ENCODE data around the gene LHFPL2.

The LHFPL2 gene

DNA sequence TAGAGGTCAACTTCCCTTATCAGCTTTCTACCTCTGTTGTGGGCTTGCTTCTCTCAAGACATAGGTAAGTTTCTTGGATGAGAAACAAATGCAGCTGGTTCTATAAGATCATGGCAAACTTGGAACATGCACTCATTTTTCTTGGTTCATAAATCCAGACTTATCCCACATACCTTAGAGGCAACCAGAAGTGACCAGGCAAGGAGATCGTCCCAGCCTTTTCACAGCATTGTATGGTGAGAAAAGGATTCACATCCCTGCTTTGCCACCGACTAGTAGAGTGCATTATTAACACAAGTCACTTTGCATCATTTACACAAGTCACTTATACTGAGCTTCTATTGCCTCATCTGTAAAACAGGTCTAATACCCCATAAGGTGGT lies 35.4 kb downstream of the LHFPL2 start:
- DNase-seq, result no peak

DNA sequence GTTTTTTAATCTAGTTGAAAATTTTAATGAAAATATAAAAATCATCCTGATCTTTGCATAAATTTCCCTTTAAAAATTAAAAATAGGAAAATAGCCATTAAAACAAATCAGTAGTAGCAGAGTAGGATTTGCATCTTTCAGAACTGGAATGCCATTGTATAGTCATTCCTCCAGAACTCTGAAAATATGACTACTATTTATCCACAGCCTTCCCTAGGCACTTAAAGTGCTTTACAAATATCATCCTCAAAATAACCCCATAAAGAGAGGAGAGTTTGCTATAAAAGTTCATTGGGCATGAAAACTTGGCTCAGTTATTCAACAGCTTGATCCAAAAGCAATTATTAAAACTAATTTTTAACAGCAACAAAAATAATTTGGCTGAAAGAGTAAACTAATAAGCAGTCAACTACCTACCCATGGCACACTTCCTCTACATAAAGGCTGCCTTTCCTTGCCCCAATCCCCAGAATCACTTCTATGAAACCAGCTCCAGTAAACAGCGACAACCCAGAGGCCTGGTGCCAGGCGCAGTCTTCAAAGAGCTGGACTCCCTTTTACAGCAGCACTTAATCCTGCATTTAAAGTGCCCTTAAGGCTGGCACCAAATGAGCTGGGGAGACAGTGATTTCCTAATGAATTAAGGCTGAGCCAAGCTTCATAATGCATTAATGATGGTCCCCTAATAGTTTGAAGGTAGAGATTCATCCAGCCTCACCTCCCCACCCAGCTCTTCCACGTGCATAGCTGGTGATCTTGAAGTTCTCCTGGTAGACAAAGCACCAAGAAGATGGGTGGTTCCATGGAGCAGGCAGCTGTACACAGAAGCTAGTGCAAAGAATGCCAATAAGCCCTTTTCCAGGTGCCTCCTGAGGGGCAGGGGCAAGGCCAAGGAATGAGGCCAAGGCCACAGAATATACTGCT lies 36.1 kb downstream of the LHFPL2 start:
- no peak for DNase-seq

DNA sequence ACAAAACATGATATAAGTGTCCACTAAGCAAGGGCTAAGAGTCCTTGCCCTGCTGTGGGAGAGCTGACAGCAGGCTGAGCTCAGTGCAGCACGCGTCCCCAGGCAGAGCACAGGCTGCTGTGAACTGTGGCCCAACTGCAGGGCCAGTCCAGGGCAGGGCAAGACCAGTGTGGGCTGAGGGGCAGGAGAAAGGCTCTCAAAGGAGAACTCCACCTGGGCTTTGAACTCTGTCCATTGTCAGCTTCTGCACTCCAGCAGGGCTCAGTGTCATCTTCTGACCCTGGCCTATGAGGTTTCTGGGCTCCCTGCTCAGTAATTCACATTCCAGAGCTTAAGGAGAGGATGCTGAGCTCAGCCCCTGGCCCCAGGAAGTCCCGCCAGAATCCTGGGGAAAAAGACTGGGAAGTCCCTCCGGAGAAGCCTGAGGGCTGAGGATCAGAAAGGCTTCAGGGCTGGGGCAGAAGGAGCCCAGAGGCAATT lies 37.4 kb downstream of the LHFPL2 start:
- DNase-seq, result no peak

DNA sequence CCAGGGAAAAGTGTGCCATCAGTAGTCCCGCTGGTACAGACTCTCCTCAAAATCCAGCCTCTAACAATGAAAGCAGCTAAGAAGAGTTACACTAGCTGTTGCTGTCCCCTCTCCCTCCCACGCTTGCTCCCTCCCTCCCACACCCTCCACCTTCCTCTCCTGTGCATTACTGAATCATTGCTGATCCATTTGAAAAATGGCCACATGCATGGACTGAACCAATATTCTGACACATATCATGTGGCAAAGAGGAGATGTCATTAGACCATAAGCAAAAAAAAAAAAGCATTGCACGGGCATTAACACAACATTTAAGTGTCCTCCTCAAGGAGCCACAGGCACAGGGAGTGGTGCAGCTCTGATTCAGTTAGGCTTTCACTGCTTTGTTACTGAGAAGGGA lies 37.9 kb downstream of the LHFPL2 start:
- DNase-seq, result no peak

DNA sequence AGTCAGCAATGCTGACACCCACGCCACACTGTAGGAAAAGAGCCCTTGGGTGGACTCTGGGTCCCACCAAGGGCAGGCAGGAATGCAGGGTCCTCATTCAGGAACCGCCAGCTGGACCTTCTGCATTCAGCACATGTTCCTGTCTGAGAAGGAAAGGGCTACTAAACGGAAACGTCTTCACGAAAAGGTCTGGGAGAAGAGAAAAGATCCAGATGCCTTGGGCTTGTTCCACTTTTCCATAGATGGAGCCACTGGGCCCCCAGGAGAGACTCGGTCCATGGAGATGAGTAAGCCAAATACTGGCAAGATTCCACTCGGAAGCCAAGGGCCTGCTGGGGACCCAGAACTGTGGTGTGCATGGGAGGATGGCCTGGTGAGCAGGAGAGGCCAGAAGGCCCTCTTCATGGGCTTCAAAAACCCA lies 38.4 kb downstream of the LHFPL2 start:
- DNase-seq, result no peak

DNA sequence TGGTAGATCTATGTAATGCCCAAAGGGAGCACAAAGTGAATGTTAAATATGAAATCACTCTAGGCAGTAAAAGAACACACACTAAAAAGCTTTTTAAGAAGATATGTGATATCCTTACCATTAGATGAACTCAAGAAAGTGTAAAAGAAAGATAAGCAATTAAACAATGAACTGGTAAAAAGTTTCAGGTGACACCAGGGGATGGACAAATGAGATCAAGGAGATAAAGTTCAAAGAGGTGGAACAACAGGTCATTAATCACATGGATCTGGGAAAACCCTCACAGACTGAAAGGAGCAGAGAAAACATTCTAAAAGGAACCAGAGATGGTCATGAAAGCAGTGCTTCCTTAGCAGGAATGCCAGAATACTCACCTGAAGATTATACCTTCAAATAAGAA lies 40.7 kb downstream of the LHFPL2 start:
- no peak for DNase-seq

DNA sequence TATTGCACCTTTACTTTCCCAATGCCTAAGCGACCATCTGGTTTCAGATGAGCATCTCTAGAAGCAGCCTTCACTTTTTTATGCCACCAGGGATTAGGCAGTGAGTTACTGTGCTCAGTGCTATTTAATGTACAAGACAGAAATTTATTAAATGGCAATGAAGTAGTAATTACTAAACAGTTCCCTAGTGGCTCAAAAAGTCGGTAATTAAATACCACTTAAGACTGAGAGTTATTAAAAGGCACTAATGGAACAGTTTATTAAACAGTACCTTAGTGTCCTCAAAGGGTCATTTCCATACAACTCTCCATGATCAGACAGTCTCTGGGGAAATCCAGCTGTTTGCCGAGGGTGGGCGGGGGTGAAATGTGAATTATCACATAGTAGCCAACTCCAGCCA lies 42.3 kb downstream of the LHFPL2 start:
- DNase-seq, result no peak

DNA sequence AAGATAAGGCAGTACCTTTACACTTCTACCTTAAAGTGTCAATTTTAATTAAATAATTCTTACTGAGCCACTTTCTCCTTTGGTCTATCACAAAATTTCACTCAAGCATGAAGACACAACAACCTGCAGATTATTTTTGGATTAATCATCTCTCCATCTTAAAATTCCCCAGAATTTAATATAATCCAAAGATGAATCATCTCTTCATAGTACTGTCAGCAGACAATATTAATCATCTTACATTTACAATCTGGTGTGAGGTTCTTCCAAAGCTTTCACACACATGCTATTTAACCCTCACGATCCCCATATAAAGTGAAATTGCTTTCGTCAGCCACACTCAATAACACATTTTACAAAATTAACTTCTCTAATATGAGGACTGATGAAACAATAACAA lies 43.0 kb downstream of the LHFPL2 start:
- no peak for DNase-seq

DNA sequence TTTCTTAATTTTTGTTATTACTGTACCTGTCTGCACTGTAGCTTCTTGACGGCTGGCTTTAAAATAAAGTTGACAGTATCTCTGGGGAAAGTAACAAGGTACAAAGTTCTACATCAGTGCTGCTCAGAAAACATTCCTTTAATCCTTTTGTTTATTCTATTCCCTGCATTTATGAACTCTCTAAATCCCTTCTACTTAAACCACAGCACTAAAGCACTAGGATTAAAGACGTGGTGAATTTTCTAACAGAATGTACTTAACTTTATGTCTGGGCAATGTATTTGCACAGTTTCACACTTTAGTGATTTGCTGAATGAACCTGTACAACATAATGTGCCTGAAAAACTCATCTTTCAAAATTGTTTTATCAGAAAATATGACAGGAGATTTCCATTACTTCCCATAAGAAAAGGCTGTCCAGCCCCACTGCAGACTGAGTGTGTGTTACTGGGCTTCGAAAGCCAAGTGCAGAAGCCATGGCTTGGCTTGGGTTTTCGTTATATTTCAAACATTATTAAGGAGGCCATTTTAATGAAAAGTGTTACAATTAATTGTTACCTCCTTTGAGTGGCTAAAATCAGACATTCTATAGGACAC lies 43.8 kb downstream of the LHFPL2 start:
- DNase-seq, result no peak

DNA sequence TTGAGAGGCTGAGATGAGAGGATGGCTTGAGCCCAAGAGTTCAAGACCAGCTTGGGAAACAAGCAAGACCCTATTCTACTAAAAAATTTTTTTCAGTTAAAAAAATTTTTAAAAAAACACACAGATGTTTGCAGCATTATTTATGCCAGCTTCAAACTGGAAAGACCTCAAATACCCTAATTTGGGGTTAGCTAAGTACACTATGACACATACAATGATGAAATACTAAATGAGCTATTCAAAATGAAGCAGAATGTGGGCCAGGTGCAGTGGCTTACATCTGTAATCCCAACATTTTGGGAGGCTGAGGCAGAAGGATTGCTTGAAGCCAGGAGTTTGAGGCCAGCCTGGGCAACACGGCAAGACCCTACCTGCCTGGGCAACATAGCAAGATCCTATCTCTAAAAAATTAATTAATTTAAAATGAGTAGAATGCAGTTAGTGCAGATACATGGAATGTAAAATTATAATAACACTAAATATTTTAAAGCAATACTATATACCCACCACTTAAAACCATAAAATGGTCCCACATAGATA lies 44.9 kb downstream of the LHFPL2 start:
- no peak for DNase-seq

DNA sequence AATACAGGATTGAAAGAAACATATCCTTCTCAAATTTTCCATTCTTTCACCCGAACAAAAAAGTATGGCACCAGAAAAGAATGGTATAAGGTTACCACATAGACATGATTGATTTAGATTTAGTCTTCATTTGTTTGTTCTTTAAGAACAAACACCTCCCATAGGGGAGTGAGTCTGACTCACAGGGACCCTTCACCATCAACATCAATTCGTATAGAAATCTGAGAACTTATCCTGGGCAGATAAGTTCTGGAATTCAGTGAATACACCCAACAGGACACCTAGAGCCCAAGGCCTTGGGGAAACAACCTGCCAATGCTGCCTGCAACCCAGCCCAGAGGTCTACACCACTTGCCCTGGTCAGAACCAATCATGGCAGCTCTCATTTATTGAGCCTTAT lies 46.2 kb downstream of the LHFPL2 start:
- DNase-seq, result no peak

DNA sequence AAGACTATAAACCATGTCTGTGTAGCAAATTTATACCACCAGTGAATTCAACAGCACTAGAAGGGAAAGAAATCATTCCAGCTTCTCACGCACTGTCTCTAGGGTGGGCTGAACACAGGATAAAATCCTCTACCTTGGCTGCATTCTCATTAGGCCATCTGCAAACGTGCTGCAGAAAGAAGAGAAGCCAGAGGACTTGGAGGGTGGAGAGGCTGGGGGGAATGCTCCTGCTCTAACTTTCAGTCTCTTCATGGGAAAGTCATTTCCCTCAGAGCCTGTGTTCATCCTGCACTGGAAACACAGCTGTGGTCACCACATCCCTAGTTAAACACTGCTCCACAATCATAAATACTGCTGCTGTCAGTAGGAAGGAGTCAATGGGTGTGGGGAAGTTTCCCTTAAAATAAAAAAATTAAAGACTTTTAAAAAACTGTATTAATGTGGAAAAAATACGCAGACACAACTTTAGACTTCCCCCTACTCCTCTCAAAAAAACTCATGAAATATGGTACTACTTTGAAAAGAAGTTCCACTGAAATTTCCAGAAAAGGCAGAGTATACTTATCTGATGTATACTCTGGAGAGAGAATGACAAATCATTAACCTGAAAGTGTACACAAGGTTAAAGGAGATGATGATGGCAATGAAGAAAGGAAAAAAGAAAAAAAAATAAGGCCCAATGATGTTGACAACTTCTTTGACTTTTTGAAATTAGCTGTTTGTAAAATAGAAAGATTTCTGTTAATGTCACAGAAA lies 46.8 kb downstream of the LHFPL2 start:
- DNase-seq, result no peak

DNA sequence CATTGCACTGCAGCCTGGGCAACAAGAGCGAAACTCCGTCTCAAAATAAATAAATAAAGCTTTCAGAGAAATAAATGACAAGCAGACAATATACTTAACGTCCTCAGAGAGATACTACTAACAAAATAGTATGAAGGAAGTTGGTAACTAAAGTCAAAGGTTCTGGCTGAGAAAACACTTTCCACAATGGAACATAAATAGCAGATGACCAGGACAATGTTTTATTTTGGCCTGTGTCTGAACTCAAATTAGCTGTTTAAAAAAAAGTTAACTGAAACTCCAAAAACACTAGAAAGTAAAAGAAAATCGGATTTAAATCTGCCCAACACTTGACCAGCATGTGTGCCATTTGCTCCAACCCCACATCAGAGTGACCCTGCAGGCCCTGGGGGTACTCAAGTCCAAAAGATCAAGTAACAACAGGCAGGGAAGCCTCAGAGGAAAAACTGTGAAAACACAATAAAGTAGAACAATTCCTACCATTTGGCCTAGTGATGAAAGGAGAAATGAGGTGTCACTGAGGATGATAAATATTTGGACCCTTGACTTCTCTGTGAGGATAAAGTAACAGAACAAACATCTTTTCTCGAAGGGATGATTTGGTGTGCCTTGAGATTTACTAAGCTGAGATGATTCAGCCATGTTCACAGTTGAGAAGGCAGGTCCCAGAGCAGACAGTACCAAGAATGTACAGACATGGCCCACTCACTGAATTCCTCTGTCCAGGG lies 47.7 kb downstream of the LHFPL2 start:
- DNase-seq, result no peak

DNA sequence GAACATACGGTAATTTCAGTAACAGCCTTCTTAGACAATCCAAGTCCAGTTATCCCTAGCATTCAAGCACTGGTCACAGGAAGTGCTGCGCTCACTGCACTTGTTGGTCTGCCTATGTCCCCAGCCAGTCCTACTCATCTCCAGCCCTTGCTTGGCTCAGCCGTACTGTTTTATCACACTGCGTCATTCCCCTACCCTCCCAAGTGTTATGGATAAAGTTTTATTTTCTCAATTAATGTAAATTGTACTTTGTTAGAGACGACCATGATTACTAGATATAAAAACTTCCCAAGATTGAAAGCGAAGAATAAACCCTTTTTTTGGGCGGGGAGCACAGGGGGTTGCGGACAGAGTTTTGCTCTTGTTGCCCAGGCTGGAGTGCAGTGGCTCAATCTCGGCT lies 49.6 kb downstream of the LHFPL2 start:
- no peak for DNase-seq

DNA sequence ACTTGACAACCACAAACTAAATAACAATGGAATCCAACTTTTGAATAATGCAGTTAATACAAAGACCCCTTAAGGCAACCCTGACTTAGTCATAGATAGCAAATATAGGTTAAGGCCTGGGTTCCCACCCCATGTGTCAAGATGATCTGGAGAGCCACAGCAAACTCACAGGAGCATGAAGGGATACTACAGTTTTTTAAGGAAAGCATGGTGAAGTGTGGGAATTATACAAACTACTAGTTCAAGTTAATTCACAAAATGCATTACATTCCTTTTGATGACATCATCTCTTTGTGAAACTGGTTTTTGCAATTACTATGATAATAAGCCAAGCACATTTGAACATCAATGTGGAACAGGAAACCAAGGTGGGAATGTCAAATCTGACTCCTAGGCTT lies 50.6 kb downstream of the LHFPL2 start:
- no peak for DNase-seq

DNA sequence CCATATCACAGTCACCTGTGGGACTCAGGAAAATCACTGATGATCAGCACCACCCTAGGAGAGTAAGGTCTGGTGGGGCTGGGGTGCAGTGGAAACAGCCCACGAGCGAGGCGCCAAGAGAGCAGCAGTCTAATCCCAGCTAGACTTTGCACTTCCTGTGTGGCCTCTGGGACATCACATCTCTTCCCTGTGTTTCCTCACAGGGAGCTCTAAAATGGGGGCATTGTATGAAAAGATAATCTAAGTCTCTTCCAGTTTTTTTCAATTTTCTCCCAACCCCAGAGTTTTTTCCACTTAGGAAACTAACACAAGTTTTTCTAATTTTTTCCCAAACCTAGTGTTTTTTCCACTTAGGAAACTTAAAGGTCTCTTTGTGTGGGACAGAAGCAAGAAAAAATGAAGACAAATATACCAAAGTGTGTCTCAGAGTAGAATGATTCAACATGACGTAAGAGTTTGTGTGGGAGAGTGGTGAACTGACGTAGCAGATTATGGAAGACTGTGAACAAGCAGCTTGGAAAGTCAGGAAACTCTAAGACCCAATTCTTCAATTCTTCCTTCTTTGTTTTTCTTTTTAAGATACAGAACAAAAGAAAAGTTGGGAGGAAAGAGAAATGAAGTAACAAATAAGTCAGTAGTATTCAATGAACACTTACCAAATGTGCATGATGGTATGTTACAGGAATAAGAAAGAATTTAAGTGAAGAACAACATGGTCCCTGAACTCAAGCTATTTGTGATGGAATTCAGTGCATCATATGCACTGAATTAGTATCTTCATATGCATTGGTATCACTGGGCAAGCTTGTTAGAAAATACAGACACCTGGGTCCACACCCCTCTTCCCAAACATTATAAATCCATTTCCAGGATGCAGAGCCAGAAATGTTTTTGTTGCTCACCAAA lies 51.3 kb downstream of the LHFPL2 start:
- no peak for DNase-seq

DNA sequence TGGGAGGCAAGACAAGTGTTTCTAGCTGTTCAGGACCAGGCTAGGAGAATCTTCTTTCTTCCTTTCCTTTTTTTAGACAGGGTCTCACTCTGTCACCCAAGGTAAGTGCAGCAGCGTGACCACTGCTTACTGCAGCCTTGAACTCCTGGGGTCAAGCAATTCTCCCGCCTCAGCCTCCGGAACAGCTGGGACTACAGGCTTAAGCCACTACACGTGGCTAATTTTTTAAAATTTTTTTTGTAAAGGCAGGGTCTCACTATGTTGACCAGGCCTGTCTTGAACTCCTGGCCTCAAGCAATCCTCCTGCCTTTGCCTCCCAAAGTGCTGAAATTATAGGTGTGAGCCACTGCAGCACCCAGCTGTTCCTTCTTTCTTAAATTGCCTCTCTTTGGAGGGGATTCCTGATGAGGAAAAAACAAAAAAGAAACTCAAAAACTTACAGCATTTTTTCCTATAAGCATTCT lies 53.1 kb downstream of the LHFPL2 start:
- DNase-seq, result no peak

DNA sequence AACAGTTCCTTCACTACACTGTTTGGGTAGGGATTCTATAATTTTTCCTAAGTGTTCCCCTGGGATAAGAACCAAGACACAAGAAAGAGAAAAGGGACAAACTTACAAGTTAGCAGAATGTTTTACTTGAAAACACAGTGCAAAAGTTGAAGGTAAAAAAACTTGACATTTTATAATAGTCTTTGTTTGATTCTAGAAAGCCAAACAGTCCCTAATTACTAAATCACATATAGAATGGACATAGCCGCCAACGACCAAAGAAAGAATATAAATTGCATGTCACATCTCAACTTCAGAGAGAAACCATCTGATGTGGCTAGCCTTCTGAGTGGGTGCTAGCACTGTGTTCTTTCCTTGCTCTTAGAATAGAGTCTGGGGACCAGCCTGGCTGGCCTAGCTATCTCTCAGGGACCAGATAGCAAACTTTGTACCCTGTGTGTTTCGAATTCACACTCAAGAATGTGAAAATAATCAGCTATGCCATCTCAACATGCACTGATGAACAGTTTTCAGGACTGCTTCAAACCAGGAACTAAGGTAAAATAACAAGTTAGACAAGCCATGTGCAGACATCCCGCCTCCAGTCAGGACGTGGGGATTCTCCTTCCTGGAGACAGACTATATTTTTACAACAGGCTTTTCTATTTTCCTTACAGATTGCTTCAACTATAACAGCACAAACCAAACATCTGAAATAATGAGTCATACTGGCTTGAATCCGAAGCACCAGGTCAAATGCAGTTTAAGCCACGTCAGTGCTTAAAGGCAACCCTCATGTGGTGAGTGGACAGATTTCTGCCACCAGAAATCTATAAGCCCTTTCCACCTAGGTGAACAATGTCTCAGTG lies 53.7 kb downstream of the LHFPL2 start:
- no peak for DNase-seq

DNA sequence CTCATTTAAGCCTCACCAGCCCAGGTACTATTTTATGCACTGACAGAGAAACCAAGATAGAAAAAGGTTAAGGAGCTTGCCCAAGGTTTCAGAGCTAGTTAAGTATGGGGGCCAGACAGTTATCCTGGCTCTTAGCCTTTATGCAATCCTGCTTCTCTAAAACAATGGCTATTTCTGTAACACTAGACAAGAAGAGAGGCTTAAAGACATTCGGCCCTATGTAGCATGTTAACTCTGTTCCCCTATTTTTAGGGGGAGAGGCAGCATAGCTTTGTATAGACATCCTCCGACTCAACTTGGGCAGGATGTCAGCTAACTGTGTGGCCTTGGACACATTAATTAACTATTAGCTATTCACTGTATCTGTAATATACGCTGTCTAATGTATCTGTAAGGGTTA lies 54.6 kb downstream of the LHFPL2 start:
- no peak for DNase-seq

DNA sequence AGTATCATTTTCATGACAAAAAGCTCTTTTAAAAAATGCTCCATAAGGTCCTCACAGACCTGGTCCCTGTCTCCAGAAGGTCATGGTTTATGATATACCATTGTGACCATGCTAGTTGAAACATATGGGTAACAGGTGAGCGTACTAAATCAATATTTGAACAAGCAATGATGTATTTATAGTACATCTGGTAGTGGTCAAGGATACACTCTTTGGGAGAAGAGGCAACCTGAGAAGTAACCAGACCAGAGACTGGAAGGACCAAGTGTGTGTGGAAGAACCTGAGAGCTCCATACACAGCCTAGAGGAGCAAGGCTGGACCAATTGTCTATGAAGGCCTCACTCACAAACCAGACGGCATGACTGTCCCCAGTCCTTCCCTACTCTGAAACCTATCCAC lies 55.1 kb downstream of the LHFPL2 start:
- no peak for DNase-seq

All from stimulated activated CD4-positive, alpha-beta T cell treated with anti-CD3 and anti-CD28 coated beads, Interleukin-2, amount 100 ng/mL, for 24 hours (primary cell).